PC-3 (cell line): Measurements from ENCODE around the gene UBTD1. TPM values are rescaled to one million over a fixed set of nuclear protein-coding genes. Genes with fewer than 3 reads are reported as not detected.
"Not testable (repeated sequence)": the region's sequence is repeated elsewhere in the genome, so short reads cannot be mapped to it uniquely, and the experiment has no call there.

Experiments used
- ATAC-seq: fragments of 200-7000 bp; cut with Tn5 transposase; 2 replicates; pipeline ENCODE4 v1.9.1; 2020; ENCODE audit warnings: mild to moderate bottlenecking, moderate library complexity
- BruUV-seq: library from RNA; stranded (reverse); fragments of 400-500 nt; replicated peaks from 2 replicates; lab custom pipeline; 2021; lab: Mats Ljungman, UMichigan
- CTCF ChIA-PET: fragments of 300-600 bp; sonication (Branson Sonifier 250); formaldehyde crosslinking; loops from one replicate; lab custom pipeline; 2022; ENCODE audit warnings: antibody characterized with exemption; lab: Charles Lee
- POLR2A ChIA-PET: fragments of 300-600 bp; sonication (Branson Sonifier 250); formaldehyde crosslinking; loops from one replicate; lab custom pipeline; 2022; ENCODE audit warnings: antibody characterized with exemption; ENCODE audit not compliant: unreplicated experiment; lab: Charles Lee
- DNase-seq: peaks from one replicate; pipeline ENCODE4 v3.0.0-alpha.2; 2015
- H2AFZ ChIP-seq: fragments of 300-600 bp; sonication (generic); 2 replicates; pipeline ENCODE4 v1.6.0; 2016; ENCODE audit warnings: antibody characterized with exemption, low read length
- H3F3A ChIP-seq: fragments of 300-600 bp; sonication (generic); one replicate; pipeline ENCODE4 v1.6.0; 2017; ENCODE audit warnings: antibody characterized with exemption, low read length, control low read depth, mild to moderate bottlenecking; ENCODE audit not compliant: unreplicated experiment
- H3K27ac ChIP-seq: fragments of 300-600 bp; sonication (generic); 2 replicates; pipeline ENCODE4 v1.5.1; 2016; ENCODE audit warnings: mild to moderate bottlenecking, low read length
- H3K27me3 ChIP-seq: fragments of 300-600 bp; sonication (generic); 2 replicates; pipeline ENCODE4 v1.6.1; 2016; ENCODE audit warnings: low read length, mixed read lengths
- H3K36me3 ChIP-seq: fragments of 300-600 bp; sonication (generic); 2 replicates; pipeline ENCODE4 v1.6.1; 2016; ENCODE audit warnings: low read depth, mixed run types, low read length, mixed read lengths
- H3K4me1 ChIP-seq: fragments of 300-600 bp; sonication (generic); 2 replicates; pipeline ENCODE4 v1.5.1; 2016; ENCODE audit warnings: low read length; ENCODE audit not compliant: insufficient read depth
- H3K4me2 ChIP-seq: fragments of 300-600 bp; sonication (generic); 2 replicates; pipeline ENCODE4 v1.6.0; 2016; ENCODE audit warnings: low read length
- H3K4me3 ChIP-seq: fragments of 300-600 bp; sonication (generic); 2 replicates; pipeline ENCODE4 v1.5.1; 2016; ENCODE audit warnings: mild to moderate bottlenecking, low read length, mixed read lengths
- H3K79me2 ChIP-seq: fragments of 300-600 bp; sonication (generic); 2 replicates; pipeline ENCODE4 v1.6.1; 2017; ENCODE audit warnings: low read length, mixed read lengths
- H3K9ac ChIP-seq: fragments of 300-600 bp; sonication (generic); 2 replicates; pipeline ENCODE4 v1.6.0; 2016; ENCODE audit warnings: mild to moderate bottlenecking, low read length
- H3K9me2 ChIP-seq: fragments of 300-600 bp; sonication (generic); replicated peaks from 2 replicates; pipeline ENCODE4 v1.6.1; 2016; ENCODE audit warnings: mixed run types, low read length, mixed read lengths
- H3K9me3 ChIP-seq: fragments of 300-600 bp; sonication (generic); 2 replicates; pipeline ENCODE4 v1.6.1; 2016; ENCODE audit warnings: low read length, mixed read lengths
- H4K20me1 ChIP-seq: fragments of 300-600 bp; sonication (generic); 2 replicates; pipeline ENCODE4 v1.6.1; 2016; ENCODE audit warnings: low read length, mixed read lengths
- CTCF ChIP-seq: fragments of 300-600 bp; sonication (generic); conservative IDR thresholded peaks from 2 replicates; pipeline ENCODE4 v1.5.1; 2017; ENCODE audit warnings: antibody characterized with exemption, low read depth, mild to moderate bottlenecking, low read length
- EZH2 ChIP-seq: fragments of 300-600 bp; sonication (generic); IDR thresholded peaks from one replicate; pipeline ENCODE4 v1.6.1; 2017; ENCODE audit warnings: antibody characterized with exemption, mild to moderate bottlenecking, low read length; ENCODE audit not compliant: unreplicated experiment
- EZH2phosphoT487 ChIP-seq: fragments of 300-600 bp; sonication (generic); IDR thresholded peaks from 2 replicates; pipeline ENCODE4 v1.6.1; 2018; ENCODE audit warnings: mild to moderate bottlenecking, antibody characterized with exemption, low read length, borderline replicate concordance
- intact Hi-C: fragments of 100-400 bp; cut with micrococcal nuclease; formaldehyde crosslinking; loops from 2 replicates; pipeline ENCODE4 v1.9.0; 2023
- total RNA-seq: library from RNA; depleted of rRNA; stranded (reverse); fragments of >200 nt; gene quantifications from 2 replicates; pipeline ENCODE4 v1.2.3, GENCODE V29; 2014

UBTD1 gene
- total RNA-seq, 1 experiment from 2014 or later, result 18.5 TPM

- intact Hi-C loops, result no loop called here
- Histone ChIP-seq H3K79me2 (no peaks in the 10 kb centered on the region), H3K4me3 (no peak overlapping the region), H3K36me3 (peaks cover 47% of the 10 kb centered on the region), H3K27ac (no peak overlapping the region), H3K9ac (no peak overlapping the region), H3K9me3 (no peaks in the 10 kb centered on the region), H4K20me1 (no peaks in the 10 kb centered on the region), H3K4me2 (no peak overlapping the region), H3K9me2 (no peaks in the 10 kb centered on the region), H3K4me1 (peaks cover 11% of the 10 kb centered on the region), H2AFZ (no peak overlapping the region), H3F3A (peaks cover 6% of the 10 kb centered on the region), H3K27me3 (no peaks in the 10 kb centered on the region)
- ATAC-seq (no peak), DNase-seq (no peak)
- POLR2A ChIA-PET, result no interaction called here
- no TSS peak for BruUV-seq
- CTCF ChIA-PET, result interaction anchor here (0.6 kb wide), 1 partner anchor 262 kb away, joined by 4 read pairs; no protein-coding TSS in a partner anchor
- TF ChIP-seq CTCF, result no peak
- no peak for TF ChIP-seq EZH2phosphoT487
- no peak for TF ChIP-seq EZH2
These were observed 30.6 kb upstream of the UBTD1 start for GRCh38 chr10:97468162-97468561.

GRCh38 chr10:97468781-97469180, 29.9 kb upstream of the UBTD1 start:
- ATAC-seq, DNase-seq, H3K9ac ChIP-seq, H4K20me1 ChIP-seq, BruUV-seq, H3K4me2 ChIP-seq, H3K27me3 ChIP-seq, H3K9me3 ChIP-seq, H3K4me3 ChIP-seq, H3K27ac ChIP-seq, intact Hi-C loops, POLR2A ChIA-PET, H3K9me2 ChIP-seq, H2AFZ ChIP-seq, H3K79me2 ChIP-seq, H3F3A ChIP-seq, CTCF ChIA-PET: not testable (repeated sequence)
- H3K36me3 ChIP-seq, result peaks cover 47% of the 10 kb centered on the region; the same call in 1 of the 2 replicates
- peaks cover 11% of the 10 kb centered on the region for H3K4me1 ChIP-seq

- Histone ChIP-seq H4K20me1 (no peaks in the 10 kb centered on the region), H3K27me3 (no peaks in the 10 kb centered on the region), H3K27ac (no peak overlapping the region), H3F3A (no peaks in the 10 kb centered on the region), H3K9me2 (no peaks in the 10 kb centered on the region), H2AFZ (no peak overlapping the region), H3K79me2 (0 out of 2 replicates have a peak, but pooled peaks cover 10% of the 10 kb centered on the region), H3K9ac (no peak overlapping the region), H3K4me2 (no peak overlapping the region), H3K4me1 (peaks cover 12% of the 10 kb centered on the region), H3K4me3 (no peak overlapping the region), H3K36me3 (peaks cover 62% of the 10 kb centered on the region), H3K9me3 (no peaks in the 10 kb centered on the region)
- no TSS peak for BruUV-seq
- intact Hi-C loops, result no loop called here
- DNase-seq, result no peak
- ATAC-seq, result no peak
- TF ChIP-seq EZH2 (no peak), EZH2phosphoT487 (no peak), CTCF (no peak)
- POLR2A ChIA-PET, result no interaction called here
- CTCF ChIA-PET, result no interaction called here
These were observed 23.8 kb upstream of the UBTD1 start for GRCh38 chr10:97474918-97475317.
